Gastroesophageal sphincter (tissue), 4 donors: ENCODE results near the gene SRRM4. TPM values are rescaled to one million over a fixed set of nuclear protein-coding genes. Genes with fewer than 3 reads are reported as not detected.

Experiments used
- ATAC-seq: fragments of 150-250 bp; one replicate; pipeline ENCODE4 v1.9.1; 2016; ENCODE audit warnings: mild to moderate bottlenecking, moderate library complexity
- H3K27ac ChIP-seq, 4 donors: fragments of 200-600 bp; sonication (generic) in 3 of 4; 1 replicate in 3 of 4; 2 replicates in 1 of 4; pipeline ENCODE4 v1.5.1; 2016 to 2019
- H3K27me3 ChIP-seq: fragments of 200-600 bp; sonication (generic); one replicate; pipeline ENCODE4 v1.5.1; 2019
- H3K36me3 ChIP-seq, 2 donors: fragments of 200-600 bp; sonication (generic); one replicate each; pipeline ENCODE4 v1.5.1; 2019; ENCODE audit warnings: control low read depth in 1 of 2
- H3K4me1 ChIP-seq, 3 donors: fragments of 200-600 bp; sonication (generic); 1 replicate in 2 of 3; 2 replicates in 1 of 3; pipeline ENCODE4 v1.5.1; 2016 to 2019; ENCODE audit warnings: control low read depth in 2 of 3
- H3K4me3 ChIP-seq, 2 donors: fragments of 200-600 bp; sonication (generic); one replicate each; pipeline ENCODE4 v1.5.1; 2019; ENCODE audit warnings: mild to moderate bottlenecking in 1 of 2, moderate library complexity in 1 of 2
- H3K9me3 ChIP-seq, 3 donors: fragments of 200-600 bp; sonication (generic); one replicate each; pipeline ENCODE4 v1.5.1; 2017 to 2019; ENCODE audit warnings: control low read depth in 2 of 3
- CTCF ChIP-seq, 4 experiments: fragments of 200-600 bp in 2 of 4; fragments of 450-650 bp in 2 of 4; sonication (generic) in 1 of 4; IDR thresholded peaks; one replicate each; pipeline ENCODE4 v1.5.1; 2017 to 2019; ENCODE audit warnings: antibody characterized with exemption in 4 of 4, mild to moderate bottlenecking in 2 of 4, moderate library complexity in 2 of 4
- EP300 ChIP-seq: sonication (generic); formaldehyde crosslinking; IDR thresholded peaks from one replicate; pipeline ENCODE4 v1.6.1; 2017; ENCODE audit warnings: antibody characterized with exemption, mild to moderate bottlenecking
- POLR2A ChIP-seq, 2 donors: fragments of 450-650 bp; IDR thresholded peaks; one replicate each; pipeline ENCODE4 v1.6.1; 2017; ENCODE audit warnings: antibody characterized with exemption in 2 of 2, mild to moderate bottlenecking in 2 of 2, moderate library complexity in 1 of 2
- POLR2AphosphoS5 ChIP-seq: sonication (generic); formaldehyde crosslinking; IDR thresholded peaks from one replicate; pipeline ENCODE4 v1.6.1; 2017; ENCODE audit warnings: antibody characterized with exemption
- WGBS, 2 donors: methylation state at CpG; one replicate each; pipeline ENCODE4 v1.1.5; 2018; ENCODE audit warnings: low coverage in 1 of 2; 5-methylcytosine and 5-hydroxymethylcytosine counted together
- total RNA-seq, 4 donors: library from RNA; depleted of rRNA; stranded (reverse); fragments of >200 nt; gene quantifications; one replicate each; pipeline ENCODE4 v1.1.0, GENCODE V29; 2016

SRRM4 gene
- total RNA-seq, 4 donors from 2014 or later: 0.04 TPM; not detected in 3

- TF ChIP-seq EP300: no peak
- no peak for TF ChIP-seq POLR2A (IDR thresholded peaks at IDR 0.05)
- TF ChIP-seq CTCF (IDR thresholded peaks at IDR 0.05): peak; percentile 42 to 70 (median 54)
- no peak for TF ChIP-seq POLR2AphosphoS5
- ATAC-seq: no peak
Observed at GRCh38 chr12:118979763-118980406, 1.5 kb upstream of the SRRM4 start.

GRCh38 chr12:118980407-118981014 lies 830 bp upstream of the SRRM4 start:
- Histone ChIP-seq H3K27ac (no peak overlapping the region), H3K4me1 (peaks cover 0 to 21% (median 9%) of the 10 kb centered on the region in 3 donors), H3K9me3 (no peaks in the 10 kb centered on the region), H3K27me3 (peaks cover 83% of the 10 kb centered on the region), H3K36me3 (no peaks in the 10 kb centered on the region), H3K4me3 (no peak overlapping the region)
- TF ChIP-seq EP300 (no peak), POLR2A (IDR thresholded peaks at IDR 0.05) (no peak), POLR2AphosphoS5 (no peak), CTCF (IDR thresholded peaks at IDR 0.05) (no peak)
- WGBS, 2 donors: 0% methylated on average over 13 to 14 of the region's 29 CpGs
- ATAC-seq: no peak

More at GRCh38 chr12:118979763-118980406, 1.5 kb upstream of the SRRM4 start:
- H3K27me3 ChIP-seq: peaks cover 82% of the 10 kb centered on the region
- H3K4me1 ChIP-seq: peaks cover 0 to 21% (median 9%) of the 10 kb centered on the region in 3 donors
- no peaks in the 10 kb centered on the region for H3K9me3 ChIP-seq
- 4 to 5% methylated on average over 10 to 11 of the region's 17 CpGs for WGBS, 2 donors
- H3K4me3 ChIP-seq: no peak overlapping the region
- no peak overlapping the region for H3K27ac ChIP-seq
- H3K36me3 ChIP-seq: no peaks in the 10 kb centered on the region

DNA sequence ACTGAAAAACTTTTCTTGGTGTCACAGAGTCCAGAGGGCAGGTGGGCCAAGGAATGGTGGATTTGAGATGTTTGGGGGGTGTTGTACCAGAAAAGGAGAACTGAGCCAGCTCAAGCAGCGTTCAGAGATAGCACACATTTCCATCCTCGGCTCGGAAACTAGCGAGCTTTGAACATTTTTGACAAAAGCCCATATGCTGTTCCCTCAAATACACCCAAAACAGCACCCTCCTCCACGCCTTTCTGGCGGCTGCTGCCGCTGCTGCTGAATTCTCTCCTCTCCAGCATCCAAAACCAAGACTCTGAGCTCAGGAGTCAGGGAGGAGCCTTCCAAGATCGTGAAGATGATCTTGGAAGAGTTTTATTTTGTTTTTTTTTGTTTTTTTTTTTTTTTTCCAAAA lies 961 bp downstream of the SRRM4 start:
- H3K4me1 ChIP-seq: peaks cover 0 to 21% (median 9%) of the 10 kb centered on the region in 3 donors
- peaks cover 83% of the 10 kb centered on the region for H3K27me3 ChIP-seq
- no peak overlapping the region for H3K27ac ChIP-seq
- no peaks in the 10 kb centered on the region for H3K36me3 ChIP-seq
- no peak for ATAC-seq
- 9 to 15% methylated on average over 8 of the region's 8 CpGs for WGBS, 2 donors
- no peak overlapping the region for H3K4me3 ChIP-seq
- TF ChIP-seq EP300 (no peak), POLR2AphosphoS5 (no peak), POLR2A (IDR thresholded peaks at IDR 0.05) (no peak), CTCF (IDR thresholded peaks at IDR 0.05) (no peak)
- H3K9me3 ChIP-seq: no peaks in the 10 kb centered on the region

DNA sequence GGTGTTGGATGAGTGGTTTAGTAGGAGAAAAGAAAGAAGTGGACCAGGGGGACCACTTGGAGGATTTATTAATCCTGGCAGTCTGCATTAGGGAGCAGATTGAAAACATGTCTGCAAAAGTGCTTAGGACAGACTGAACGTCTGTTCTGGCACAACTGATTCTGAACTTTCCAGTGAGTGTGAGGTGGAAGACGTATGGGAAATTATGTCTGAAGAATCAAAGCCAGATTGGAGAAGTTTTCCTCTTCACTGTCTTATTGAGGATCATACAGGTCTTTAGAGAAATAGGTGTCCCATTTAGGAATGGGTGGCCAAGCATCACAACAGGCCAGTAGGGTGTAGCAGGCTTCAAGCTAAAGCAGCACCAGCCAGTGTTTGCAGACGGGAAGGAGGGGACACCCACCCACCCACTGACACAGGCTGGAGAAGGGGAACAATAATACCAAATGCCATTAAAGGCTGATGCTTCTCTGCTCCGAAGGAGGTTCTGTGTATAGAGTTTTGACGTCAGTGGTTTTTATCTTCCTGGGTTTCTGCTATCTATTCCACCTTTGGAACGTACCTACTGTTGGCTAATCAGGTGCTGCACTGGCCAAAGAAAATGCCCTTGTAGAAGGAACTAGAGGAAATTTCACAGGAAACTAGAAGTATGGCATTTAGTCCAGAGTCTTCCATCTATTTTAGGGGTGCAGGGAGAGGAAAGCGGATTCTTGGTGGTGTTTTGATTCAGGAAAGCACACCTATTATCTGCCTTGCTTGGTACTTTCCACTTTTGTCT lies 1.8 kb downstream of the SRRM4 start:
- Histone ChIP-seq H3K4me1 (peaks cover 0 to 21% (median 9%) of the 10 kb centered on the region in 3 donors), H3K27ac (no peak overlapping the region), H3K4me3 (no peak overlapping the region), H3K9me3 (no peaks in the 10 kb centered on the region), H3K27me3 (peaks cover 80% of the 10 kb centered on the region), H3K36me3 (no peaks in the 10 kb centered on the region)
- 33 to 44% methylated on average over 4 to 7 of the region's 7 CpGs for WGBS, 2 donors
- no peak for TF ChIP-seq CTCF (IDR thresholded peaks at IDR 0.05)
- TF ChIP-seq EP300: no peak
- no peak for TF ChIP-seq POLR2A (IDR thresholded peaks at IDR 0.05)
- no peak for TF ChIP-seq POLR2AphosphoS5
- ATAC-seq: no peak
